ENCODE results near the gene GATAD2A. TPM values are rescaled to one million over a fixed set of nuclear protein-coding genes. Genes with fewer than 3 reads are reported as not detected.
A peak's percentile ranks its signal among the peaks of the same experiment; 100 is the strongest.

Gene GATAD2A
- total and polyA plus RNA-seq, 2 of the 13 experiments (the other 11 are each of a cell fraction or from before 2014, with no cell fraction given): 16.8 to 28.6 TPM

DNA sequence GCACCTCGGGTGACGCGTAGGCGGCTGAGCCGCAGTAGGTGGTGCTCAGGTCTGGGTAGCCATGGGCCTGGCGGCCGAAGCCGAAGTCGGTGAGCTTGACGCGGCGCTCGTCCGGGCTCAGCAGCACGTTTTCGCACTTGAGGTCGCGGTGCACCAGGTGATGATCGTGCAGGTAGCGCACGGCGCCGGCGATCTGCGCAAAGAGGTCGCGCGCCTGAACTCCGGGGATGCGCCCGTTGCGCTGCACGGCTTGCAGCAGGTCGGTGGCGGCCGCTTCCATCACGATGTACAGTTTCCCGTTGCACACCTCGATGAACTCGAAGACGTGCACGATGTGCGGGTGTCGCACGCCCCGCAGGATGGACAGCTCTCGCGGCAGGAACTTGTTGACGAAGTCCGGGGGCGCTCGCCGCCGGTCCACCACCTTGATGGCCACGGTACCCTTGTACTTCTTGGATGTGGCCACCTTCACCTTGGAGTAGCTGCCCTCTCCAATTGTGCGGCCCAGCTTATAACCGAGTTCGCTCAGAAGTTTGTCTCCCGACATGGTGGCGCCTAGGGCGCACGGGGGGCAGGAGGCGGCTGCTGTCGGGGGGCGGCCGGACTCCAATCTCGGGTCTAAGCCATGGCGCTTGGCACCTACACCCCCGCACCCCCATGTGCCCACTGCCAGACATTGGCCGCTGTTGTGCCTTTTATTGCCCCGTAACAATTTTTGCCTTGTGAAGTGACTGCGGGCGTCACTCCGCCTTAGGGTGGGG lies 109.6 kb downstream of the GATAD2A start, which contains the start of gene TSSK6:
Gene TSSK6 (minus strand): TSS at position 668 of the 761 bp plus-strand sequence. CDS start 121 bp downstream, at position 547.
- no peak for FAIRE-seq
- TF ChIP-seq, protein P1, sequence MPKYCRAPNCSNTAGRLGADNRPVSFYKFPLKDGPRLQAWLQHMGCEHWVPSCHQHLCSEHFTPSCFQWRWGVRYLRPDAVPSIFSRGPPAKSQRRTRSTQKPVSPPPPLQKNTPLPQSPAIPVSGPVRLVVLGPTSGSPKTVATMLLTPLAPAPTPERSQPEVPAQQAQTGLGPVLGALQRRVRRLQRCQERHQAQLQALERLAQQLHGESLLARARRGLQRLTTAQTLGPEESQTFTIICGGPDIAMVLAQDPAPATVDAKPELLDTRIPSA (CRISPR knock-in tag; IDR thresholded peaks at IDR 0.05; ENCODE audit: borderline replicate concordance): no peak
- TF ChIP-seq RFX3 (CRISPR knock-in tag; IDR thresholded peaks at IDR 0.05): no peak
- 0 out of 2 replicates have a peak, but pooled peaks have one; percentile 10 for TF ChIP-seq ZNF274 (CRISPR knock-in tag; IDR thresholded peaks at IDR 0.05)
- TF ChIP-seq ZNF207 (IDR thresholded peaks at IDR 0.05; ENCODE audit: borderline replicate concordance): no peak
- no peak for TF ChIP-seq CBX2 (IDR thresholded peaks at IDR 0.05; ENCODE audit: low read depth, low read length)
- TF ChIP-seq CBX2 (CRISPR knock-in tag; IDR thresholded peaks at IDR 0.05; ENCODE audit: low read depth): no peak
- TF ChIP-seq, protein P2, sequence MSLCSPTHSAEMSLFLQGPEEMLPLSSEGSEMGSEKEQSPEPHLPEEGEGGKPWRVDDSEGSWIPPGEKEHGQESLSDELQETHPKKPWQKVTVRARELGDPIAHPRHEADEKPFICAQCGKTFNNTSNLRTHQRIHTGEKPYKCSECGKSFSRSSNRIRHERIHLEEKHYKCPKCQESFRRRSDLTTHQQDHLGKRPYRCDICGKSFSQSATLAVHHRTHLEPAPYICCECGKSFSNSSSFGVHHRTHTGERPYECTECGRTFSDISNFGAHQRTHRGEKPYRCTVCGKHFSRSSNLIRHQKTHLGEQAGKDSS (CRISPR knock-in tag; IDR thresholded peaks at IDR 0.05; ENCODE audit: borderline replicate concordance, low read depth): no peak
- no peak for TF ChIP-seq MEIS2 (CRISPR knock-in tag; IDR thresholded peaks at IDR 0.05)
- TF ChIP-seq ZNF891 (CRISPR knock-in tag; IDR thresholded peaks at IDR 0.05): no peak
- no peak for TF ChIP-seq ZNF777 (CRISPR knock-in tag; IDR thresholded peaks at IDR 0.05)
- TF ChIP-seq, protein P3, sequence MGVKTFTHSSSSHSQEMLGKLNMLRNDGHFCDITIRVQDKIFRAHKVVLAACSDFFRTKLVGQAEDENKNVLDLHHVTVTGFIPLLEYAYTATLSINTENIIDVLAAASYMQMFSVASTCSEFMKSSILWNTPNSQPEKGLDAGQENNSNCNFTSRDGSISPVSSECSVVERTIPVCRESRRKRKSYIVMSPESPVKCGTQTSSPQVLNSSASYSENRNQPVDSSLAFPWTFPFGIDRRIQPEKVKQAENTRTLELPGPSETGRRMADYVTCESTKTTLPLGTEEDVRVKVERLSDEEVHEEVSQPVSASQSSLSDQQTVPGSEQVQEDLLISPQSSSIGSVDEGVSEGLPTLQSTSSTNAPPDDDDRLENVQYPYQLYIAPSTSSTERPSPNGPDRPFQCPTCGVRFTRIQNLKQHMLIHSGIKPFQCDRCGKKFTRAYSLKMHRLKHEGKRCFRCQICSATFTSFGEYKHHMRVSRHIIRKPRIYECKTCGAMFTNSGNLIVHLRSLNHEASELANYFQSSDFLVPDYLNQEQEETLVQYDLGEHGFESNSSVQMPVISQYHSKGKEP (CRISPR knock-in tag; IDR thresholded peaks at IDR 0.05): no peak
- no peak for TF ChIP-seq PPARG (CRISPR knock-in tag; conservative IDR thresholded peaks at IDR 0.05)
- no peak for TF ChIP-seq NCOA5 (CRISPR knock-in tag; IDR thresholded peaks at IDR 0.05)
- TF ChIP-seq, protein P4, sequence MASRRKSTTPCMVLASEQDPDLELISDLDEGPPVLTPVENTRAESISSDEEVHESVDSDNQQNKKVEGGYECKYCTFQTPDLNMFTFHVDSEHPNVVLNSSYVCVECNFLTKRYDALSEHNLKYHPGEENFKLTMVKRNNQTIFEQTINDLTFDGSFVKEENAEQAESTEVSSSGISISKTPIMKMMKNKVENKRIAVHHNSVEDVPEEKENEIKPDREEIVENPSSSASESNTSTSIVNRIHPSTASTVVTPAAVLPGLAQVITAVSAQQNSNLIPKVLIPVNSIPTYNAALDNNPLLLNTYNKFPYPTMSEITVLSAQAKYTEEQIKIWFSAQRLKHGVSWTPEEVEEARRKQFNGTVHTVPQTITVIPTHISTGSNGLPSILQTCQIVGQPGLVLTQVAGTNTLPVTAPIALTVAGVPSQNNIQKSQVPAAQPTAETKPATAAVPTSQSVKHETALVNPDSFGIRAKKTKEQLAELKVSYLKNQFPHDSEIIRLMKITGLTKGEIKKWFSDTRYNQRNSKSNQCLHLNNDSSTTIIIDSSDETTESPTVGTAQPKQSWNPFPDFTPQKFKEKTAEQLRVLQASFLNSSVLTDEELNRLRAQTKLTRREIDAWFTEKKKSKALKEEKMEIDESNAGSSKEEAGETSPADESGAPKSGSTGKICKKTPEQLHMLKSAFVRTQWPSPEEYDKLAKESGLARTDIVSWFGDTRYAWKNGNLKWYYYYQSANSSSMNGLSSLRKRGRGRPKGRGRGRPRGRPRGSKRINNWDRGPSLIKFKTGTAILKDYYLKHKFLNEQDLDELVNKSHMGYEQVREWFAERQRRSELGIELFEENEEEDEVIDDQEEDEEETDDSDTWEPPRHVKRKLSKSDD (CRISPR knock-in tag; IDR thresholded peaks at IDR 0.05; ENCODE audit: low read depth): 0 out of 2 replicates have a peak, but pooled peaks have one; percentile 44
- TF ChIP-seq NR2F1 (CRISPR knock-in tag; IDR thresholded peaks at IDR 0.05): no peak
- TF ChIP-seq EZH2 (conservative IDR thresholded peaks at IDR 0.05; ENCODE audit: low read depth, low read length): no peak
- TF ChIP-seq, protein P5, sequence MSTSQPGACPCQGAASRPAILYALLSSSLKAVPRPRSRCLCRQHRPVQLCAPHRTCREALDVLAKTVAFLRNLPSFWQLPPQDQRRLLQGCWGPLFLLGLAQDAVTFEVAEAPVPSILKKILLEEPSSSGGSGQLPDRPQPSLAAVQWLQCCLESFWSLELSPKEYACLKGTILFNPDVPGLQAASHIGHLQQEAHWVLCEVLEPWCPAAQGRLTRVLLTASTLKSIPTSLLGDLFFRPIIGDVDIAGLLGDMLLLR (CRISPR knock-in tag; IDR thresholded peaks at IDR 0.05): no peak

More for the DNA sequence above, 109.6 kb downstream of the GATAD2A start, which contains the start of gene TSSK6:
- peak within 1 kb of the TSS; percentile 81 for H3K9ac ChIP-seq (ENCODE audit: insufficient read depth, low read depth, low read length)
- H3K79me2 ChIP-seq (ENCODE audit: insufficient read depth, low read length): peaks cover 18% of the 10 kb centered on the region
- peak within 1 kb of the TSS; percentile 78 to 100 (median 93) for H3K4me3 ChIP-seq (replicated peaks in 1 of 3; ENCODE audit: insufficient read depth in 1 of 3, low read depth in 2 of 3, low read length in 3 of 3)
- H3K27ac ChIP-seq (ENCODE audit: extremely low read length, insufficient read depth, low read length): peak within 1 kb of the TSS; percentile 69
- H3K4me1 ChIP-seq (ENCODE audit: insufficient read depth, low read length): peaks cover 17% of the 10 kb centered on the region
- no peak within 1 kb of the TSS for H2AFZ ChIP-seq (ENCODE audit: low read length)
- DNase-seq (ENCODE audit: low spot score) (no peak), ATAC-seq (no peak)
- no TSS peak for BruUV-seq (replicated peaks)
- no peaks in the 10 kb centered on the region for H3K9me3 ChIP-seq (ENCODE audit: low read length)
- peaks cover 4 to 11% of the 10 kb centered on the region in 2 experiments; a peak in 3 of 5 replicates for H3K36me3 ChIP-seq (replicated peaks in 1 of 2; ENCODE audit: control insufficient read depth in 1 of 2, insufficient read depth in 2 of 2, low read length in 2 of 2)
- 0 out of 2 replicates have a peak, but pooled peaks cover 7% of the 10 kb centered on the region for H4K20me1 ChIP-seq (ENCODE audit: insufficient read depth, low read length)
- ChIA-PET CTCF (ENCODE audit: low intra/inter-chr PET ratio, low total read pairs) (no interaction called here), POLR2A (interaction anchor here (0.9 to 1.6 kb wide), 8 partner anchors 10 to 537 kb away, joined by 3 to 6 read pairs (median 4); partner anchors contain the start of gene GATAD2A)
- H3K27me3 ChIP-seq (ENCODE audit: control insufficient read depth in 1 of 2, insufficient read depth in 2 of 2, low read length in 2 of 2): no peaks in the 10 kb centered on the region; a peak in 1 of 5 replicates
- intact Hi-C loops (cut with micrococcal nuclease; ENCODE audit: unreplicated experiment) (no loop called here), in situ Hi-C loops (cut with HindIII; ENCODE audit: extremely low pct_ligation_motif_present, low pct_unique_long_range_greater_than_20kb) (no loop called here)
- WGBS (ENCODE audit: low lambda C conversion rate): 97% methylated on average over 53 of the region's 74 CpGs
- H3K4me2 ChIP-seq (ENCODE audit: low read depth, low read length): peak within 1 kb of the TSS; percentile 92
